SK-N-SH (cell line): Measurements from ENCODE around the gene CRYBG2.

Source experiments
- CHD2 ChIP-seq: fragments of 150-350 bp; IDR thresholded peaks from 2 replicates; pipeline ENCODE4 v1.6.1; 2018; ENCODE audit warnings: low read length; ENCODE audit not compliant: partially characterized antibody
- EP300 ChIP-seq, 2 experiments: IDR thresholded peaks; 2 replicates each; pipeline versions ENCODE4 v1.4.0 to v1.6.1; 2012; ENCODE audit warnings: borderline replicate concordance in 1 of 2, low read depth in 1 of 2, low read length in 1 of 2
- EZH2phosphoT487 ChIP-seq: fragments of 200-600 bp; sonication (generic); IDR thresholded peaks from 2 replicates; pipeline ENCODE4 v1.6.1; 2017; ENCODE audit warnings: low read depth, mixed run types, mild to moderate bottlenecking, antibody characterized with exemption, moderate library complexity, borderline replicate concordance
- GABPA ChIP-seq: IDR thresholded peaks from 2 replicates; pipeline ENCODE4 v1.4.0; 2012; ENCODE audit warnings: low read depth, mild to moderate bottlenecking
- JUND ChIP-seq: IDR thresholded peaks from 2 replicates; pipeline ENCODE4 v1.4.0; 2012
- NRF1 ChIP-seq: IDR thresholded peaks from 2 replicates; pipeline ENCODE4 v1.6.1; 2012; ENCODE audit warnings: low read depth, mild to moderate bottlenecking, low read length
- RAD21 ChIP-seq: IDR thresholded peaks from 2 replicates; pipeline ENCODE4 v1.6.1; 2012; ENCODE audit warnings: mild to moderate bottlenecking, low read length
- USF2 ChIP-seq: fragments of 150-350 bp; IDR thresholded peaks from 2 replicates; pipeline ENCODE4 v1.6.1; 2017; ENCODE audit warnings: antibody characterized with exemption, low read length, low read depth, borderline replicate concordance
- TF ChIP-seq, protein P1 (sequence below): IDR thresholded peaks from 2 replicates; pipeline ENCODE4 v1.6.1; 2012; ENCODE audit warnings: mild to moderate bottlenecking, low read depth, low read length, moderate library complexity
- TF ChIP-seq, protein P2 (sequence below): fragments of 200-600 bp; sonication (generic); IDR thresholded peaks from 2 replicates; pipeline ENCODE4 v1.6.1; 2017; ENCODE audit warnings: antibody characterized with exemption, mild to moderate bottlenecking, moderate library complexity
- TF ChIP-seq, protein P3 (sequence below): IDR thresholded peaks from 2 replicates; pipeline ENCODE4 v1.4.0; 2012; ENCODE audit warnings: low read depth, borderline replicate concordance
- TF ChIP-seq, protein P4 (sequence below): IDR thresholded peaks from 2 replicates; pipeline ENCODE4 v1.4.0; 2012; ENCODE audit warnings: low read depth, borderline replicate concordance

- TF ChIP-seq, protein P1, sequence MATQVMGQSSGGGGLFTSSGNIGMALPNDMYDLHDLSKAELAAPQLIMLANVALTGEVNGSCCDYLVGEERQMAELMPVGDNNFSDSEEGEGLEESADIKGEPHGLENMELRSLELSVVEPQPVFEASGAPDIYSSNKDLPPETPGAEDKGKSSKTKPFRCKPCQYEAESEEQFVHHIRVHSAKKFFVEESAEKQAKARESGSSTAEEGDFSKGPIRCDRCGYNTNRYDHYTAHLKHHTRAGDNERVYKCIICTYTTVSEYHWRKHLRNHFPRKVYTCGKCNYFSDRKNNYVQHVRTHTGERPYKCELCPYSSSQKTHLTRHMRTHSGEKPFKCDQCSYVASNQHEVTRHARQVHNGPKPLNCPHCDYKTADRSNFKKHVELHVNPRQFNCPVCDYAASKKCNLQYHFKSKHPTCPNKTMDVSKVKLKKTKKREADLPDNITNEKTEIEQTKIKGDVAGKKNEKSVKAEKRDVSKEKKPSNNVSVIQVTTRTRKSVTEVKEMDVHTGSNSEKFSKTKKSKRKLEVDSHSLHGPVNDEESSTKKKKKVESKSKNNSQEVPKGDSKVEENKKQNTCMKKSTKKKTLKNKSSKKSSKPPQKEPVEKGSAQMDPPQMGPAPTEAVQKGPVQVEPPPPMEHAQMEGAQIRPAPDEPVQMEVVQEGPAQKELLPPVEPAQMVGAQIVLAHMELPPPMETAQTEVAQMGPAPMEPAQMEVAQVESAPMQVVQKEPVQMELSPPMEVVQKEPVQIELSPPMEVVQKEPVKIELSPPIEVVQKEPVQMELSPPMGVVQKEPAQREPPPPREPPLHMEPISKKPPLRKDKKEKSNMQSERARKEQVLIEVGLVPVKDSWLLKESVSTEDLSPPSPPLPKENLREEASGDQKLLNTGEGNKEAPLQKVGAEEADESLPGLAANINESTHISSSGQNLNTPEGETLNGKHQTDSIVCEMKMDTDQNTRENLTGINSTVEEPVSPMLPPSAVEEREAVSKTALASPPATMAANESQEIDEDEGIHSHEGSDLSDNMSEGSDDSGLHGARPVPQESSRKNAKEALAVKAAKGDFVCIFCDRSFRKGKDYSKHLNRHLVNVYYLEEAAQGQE = no peak
- TF ChIP-seq CHD2 (no peak), NRF1 (no peak), EP300 (IDR thresholded peaks at IDR 0.05; ENCODE audit: borderline replicate concordance in 1 of 2, low read depth in 1 of 2, low read length in 1 of 2) (no peak), JUND (no peak), USF2 (no peak), RAD21 (peak; percentile 71), EZH2phosphoT487 (no peak), GABPA (no peak)
- TF ChIP-seq, protein P2, sequence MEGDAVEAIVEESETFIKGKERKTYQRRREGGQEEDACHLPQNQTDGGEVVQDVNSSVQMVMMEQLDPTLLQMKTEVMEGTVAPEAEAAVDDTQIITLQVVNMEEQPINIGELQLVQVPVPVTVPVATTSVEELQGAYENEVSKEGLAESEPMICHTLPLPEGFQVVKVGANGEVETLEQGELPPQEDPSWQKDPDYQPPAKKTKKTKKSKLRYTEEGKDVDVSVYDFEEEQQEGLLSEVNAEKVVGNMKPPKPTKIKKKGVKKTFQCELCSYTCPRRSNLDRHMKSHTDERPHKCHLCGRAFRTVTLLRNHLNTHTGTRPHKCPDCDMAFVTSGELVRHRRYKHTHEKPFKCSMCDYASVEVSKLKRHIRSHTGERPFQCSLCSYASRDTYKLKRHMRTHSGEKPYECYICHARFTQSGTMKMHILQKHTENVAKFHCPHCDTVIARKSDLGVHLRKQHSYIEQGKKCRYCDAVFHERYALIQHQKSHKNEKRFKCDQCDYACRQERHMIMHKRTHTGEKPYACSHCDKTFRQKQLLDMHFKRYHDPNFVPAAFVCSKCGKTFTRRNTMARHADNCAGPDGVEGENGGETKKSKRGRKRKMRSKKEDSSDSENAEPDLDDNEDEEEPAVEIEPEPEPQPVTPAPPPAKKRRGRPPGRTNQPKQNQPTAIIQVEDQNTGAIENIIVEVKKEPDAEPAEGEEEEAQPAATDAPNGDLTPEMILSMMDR = peak; percentile 77
- TF ChIP-seq, protein P3, sequence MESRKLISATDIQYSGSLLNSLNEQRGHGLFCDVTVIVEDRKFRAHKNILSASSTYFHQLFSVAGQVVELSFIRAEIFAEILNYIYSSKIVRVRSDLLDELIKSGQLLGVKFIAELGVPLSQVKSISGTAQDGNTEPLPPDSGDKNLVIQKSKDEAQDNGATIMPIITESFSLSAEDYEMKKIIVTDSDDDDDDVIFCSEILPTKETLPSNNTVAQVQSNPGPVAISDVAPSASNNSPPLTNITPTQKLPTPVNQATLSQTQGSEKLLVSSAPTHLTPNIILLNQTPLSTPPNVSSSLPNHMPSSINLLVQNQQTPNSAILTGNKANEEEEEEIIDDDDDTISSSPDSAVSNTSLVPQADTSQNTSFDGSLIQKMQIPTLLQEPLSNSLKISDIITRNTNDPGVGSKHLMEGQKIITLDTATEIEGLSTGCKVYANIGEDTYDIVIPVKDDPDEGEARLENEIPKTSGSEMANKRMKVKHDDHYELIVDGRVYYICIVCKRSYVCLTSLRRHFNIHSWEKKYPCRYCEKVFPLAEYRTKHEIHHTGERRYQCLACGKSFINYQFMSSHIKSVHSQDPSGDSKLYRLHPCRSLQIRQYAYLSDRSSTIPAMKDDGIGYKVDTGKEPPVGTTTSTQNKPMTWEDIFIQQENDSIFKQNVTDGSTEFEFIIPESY = no peak
- TF ChIP-seq, protein P4, sequence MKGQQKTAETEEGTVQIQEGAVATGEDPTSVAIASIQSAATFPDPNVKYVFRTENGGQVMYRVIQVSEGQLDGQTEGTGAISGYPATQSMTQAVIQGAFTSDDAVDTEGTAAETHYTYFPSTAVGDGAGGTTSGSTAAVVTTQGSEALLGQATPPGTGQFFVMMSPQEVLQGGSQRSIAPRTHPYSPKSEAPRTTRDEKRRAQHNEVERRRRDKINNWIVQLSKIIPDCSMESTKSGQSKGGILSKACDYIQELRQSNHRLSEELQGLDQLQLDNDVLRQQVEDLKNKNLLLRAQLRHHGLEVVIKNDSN = no peak
Measured at GRCh38 chr1:26391450-26391849, 37.5 kb upstream of the CRYBG2 start.
